Measurements from ENCODE around the gene RGMA.

Gene RGMA

DNA sequence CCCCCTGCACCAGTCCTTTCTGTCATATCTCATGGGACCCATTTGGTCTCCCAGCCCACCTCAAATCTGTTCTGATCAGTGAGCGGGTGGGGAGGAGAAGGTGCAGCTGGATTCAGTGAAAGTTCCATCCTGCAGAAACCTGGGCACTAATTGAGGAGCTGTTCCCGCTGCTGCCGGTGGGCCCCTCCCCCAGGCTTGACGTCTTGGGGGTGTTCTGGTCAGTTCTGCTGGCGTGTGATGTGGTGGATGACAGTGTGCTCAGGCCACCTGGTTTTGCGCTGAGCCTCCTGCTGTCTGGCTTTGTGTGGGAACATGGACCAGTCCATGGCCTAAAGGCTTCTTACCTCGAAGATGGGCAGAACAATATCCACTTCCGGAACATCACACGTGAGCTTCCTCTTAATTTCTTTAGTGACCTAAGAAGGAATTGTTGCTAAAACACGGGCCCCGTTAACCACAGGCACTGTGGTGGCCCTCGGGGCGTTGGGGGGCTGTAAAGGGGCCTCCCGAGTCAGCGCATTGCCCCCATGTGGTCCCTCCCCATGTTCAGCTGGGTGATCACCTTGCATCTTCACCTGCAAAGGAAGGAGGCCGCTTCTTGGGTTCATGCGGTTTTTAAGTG, 59.7 kb downstream of the RGMA start:
- ChIA-PET CTCF (interaction anchor here (0.6 to 6.8 kb wide), 17 partner anchors 11 to 1947 kb away, joined by 3 to 73 read pairs (median 4); partner anchors contain the start of gene RGMA), POLR2A (interaction anchor here (0.8 kb wide), 1 partner anchor 218 kb away, joined by 3 read pairs; no protein-coding TSS in a partner anchor)
- no peak for TF ChIP-seq LEF1 (IDR thresholded peaks at IDR 0.05; ENCODE audit: borderline replicate concordance)
- no peak for TF ChIP-seq FOXM1 (IDR thresholded peaks at IDR 0.05; ENCODE audit: borderline replicate concordance)
- no peak for TF ChIP-seq SUZ12 (IDR thresholded peaks at IDR 0.05)
- TF ChIP-seq SP1 (IDR thresholded peaks at IDR 0.05) = no peak
- no peak for TF ChIP-seq TARDBP (IDR thresholded peaks at IDR 0.05)
- TF ChIP-seq NFRKB (IDR thresholded peaks at IDR 0.05) = no peak
- no peak for TF ChIP-seq HDGF (IDR thresholded peaks at IDR 0.05; ENCODE audit: borderline replicate concordance)
- TF ChIP-seq FOXK2 (IDR thresholded peaks at IDR 0.05) = no peak
- TF ChIP-seq FOXA1 (IDR thresholded peaks at IDR 0.05) = no peak
- TF ChIP-seq CTBP1 (IDR thresholded peaks at IDR 0.05; ENCODE audit: borderline replicate concordance) = no peak
- TF ChIP-seq, protein P1, sequence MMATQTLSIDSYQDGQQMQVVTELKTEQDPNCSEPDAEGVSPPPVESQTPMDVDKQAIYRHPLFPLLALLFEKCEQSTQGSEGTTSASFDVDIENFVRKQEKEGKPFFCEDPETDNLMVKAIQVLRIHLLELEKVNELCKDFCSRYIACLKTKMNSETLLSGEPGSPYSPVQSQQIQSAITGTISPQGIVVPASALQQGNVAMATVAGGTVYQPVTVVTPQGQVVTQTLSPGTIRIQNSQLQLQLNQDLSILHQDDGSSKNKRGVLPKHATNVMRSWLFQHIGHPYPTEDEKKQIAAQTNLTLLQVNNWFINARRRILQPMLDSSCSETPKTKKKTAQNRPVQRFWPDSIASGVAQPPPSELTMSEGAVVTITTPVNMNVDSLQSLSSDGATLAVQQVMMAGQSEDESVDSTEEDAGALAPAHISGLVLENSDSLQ (IDR thresholded peaks at IDR 0.05) = no peak
- no peak for TF ChIP-seq ZNF384 (IDR thresholded peaks at IDR 0.05)
- no peak for DNase-seq (ENCODE audit: extremely low spot score)

DNA sequence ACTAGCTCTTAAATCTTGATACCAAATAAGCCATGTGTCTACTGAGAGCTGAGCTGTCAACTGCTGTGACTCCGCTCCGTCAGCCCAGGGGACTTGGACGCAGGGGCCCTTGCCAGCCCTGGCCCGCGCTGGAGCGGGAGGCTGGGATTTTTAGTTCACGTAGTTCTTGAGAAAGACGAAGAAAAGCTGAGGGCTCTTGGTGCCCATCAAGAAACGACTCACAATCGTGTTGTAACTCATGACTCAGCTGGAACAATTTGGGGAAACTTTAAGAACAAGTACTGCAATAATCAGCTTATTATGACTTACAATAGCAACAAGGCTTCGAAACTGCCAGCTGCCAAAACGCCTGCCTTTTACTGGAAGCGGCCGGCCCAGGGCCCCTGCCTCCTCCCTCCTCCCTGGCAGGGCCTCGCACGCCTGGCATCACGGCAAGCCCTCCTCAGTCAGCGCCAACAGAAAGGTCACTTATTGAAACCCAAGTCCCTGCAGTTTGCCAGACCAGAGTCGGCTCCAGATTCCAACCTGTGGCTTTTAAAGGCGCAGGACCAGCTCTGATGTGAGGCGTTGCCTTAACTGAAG, 60.3 kb downstream of the RGMA start:
- DNase-seq (ENCODE audit: extremely low spot score) = no peak
- POLR2A ChIA-PET = interaction anchor here (0.8 kb wide), 1 partner anchor 217 kb away, joined by 3 read pairs; no protein-coding TSS in a partner anchor
- no peak for TF ChIP-seq TARDBP (IDR thresholded peaks at IDR 0.05)
- no peak for TF ChIP-seq FOXA1 (IDR thresholded peaks at IDR 0.05)
- no peak for TF ChIP-seq LEF1 (IDR thresholded peaks at IDR 0.05; ENCODE audit: borderline replicate concordance)
- TF ChIP-seq CTBP1 (IDR thresholded peaks at IDR 0.05; ENCODE audit: borderline replicate concordance) = no peak
- no peak for TF ChIP-seq SP1 (IDR thresholded peaks at IDR 0.05)
- no peak for TF ChIP-seq FOXK2 (IDR thresholded peaks at IDR 0.05)
- no peak for TF ChIP-seq ELF4 (IDR thresholded peaks at IDR 0.05)
- no peak for TF ChIP-seq FOXM1 (IDR thresholded peaks at IDR 0.05; ENCODE audit: borderline replicate concordance)
- TF ChIP-seq ARNT (IDR thresholded peaks at IDR 0.05) = no peak
- no peak for TF ChIP-seq SUZ12 (IDR thresholded peaks at IDR 0.05)
- no peak for TF ChIP-seq NFRKB (IDR thresholded peaks at IDR 0.05)
- TF ChIP-seq ZNF384 (IDR thresholded peaks at IDR 0.05) = no peak
- TF ChIP-seq, protein P1 (IDR thresholded peaks at IDR 0.05) = no peak
- TF ChIP-seq BHLHE40 (IDR thresholded peaks at IDR 0.05; ENCODE audit: borderline replicate concordance) = no peak
- CTCF ChIA-PET = interaction anchor here (0.5 to 6.8 kb wide), 12 partner anchors 10 to 1947 kb away, joined by 3 to 73 read pairs (median 4); partner anchors contain the start of gene RGMA

DNA sequence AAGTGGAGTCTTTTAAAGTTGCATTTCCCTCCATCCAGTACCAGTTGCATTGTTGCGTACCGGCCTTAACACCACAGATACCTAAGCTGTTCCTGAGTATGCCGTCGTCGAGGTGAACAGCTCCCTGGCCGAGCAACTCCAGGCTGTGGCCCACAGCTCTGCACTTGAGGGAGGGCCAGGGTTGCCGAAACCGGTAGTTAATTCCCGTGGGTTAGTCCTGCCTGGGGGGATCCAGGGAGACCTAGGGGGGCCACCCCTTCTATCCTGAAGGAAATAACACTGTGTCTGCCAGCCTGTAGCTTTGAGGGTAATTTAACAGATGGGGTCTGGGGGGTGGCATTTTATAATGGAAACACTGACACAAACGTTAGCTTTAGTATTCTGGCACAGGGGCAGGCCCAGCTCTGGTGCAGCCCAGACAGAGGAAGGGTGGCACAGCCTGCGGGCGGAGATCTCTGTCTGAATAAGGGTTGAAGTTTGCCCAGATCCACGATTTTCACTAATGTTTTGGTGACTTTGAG, 60.8 kb downstream of the RGMA start:
- TF ChIP-seq ZNF384 (IDR thresholded peaks at IDR 0.05) (no peak), ELF4 (IDR thresholded peaks at IDR 0.05) (no peak), LEF1 (IDR thresholded peaks at IDR 0.05; ENCODE audit: borderline replicate concordance) (no peak)
- CTCF ChIA-PET = interaction anchor here (0.5 to 6.8 kb wide), 7 partner anchors 17 to 1091 kb away, joined by 3 to 73 read pairs (median 3); partner anchors contain the start of gene RGMA
- no peak for DNase-seq (ENCODE audit: extremely low spot score)
- POLR2A ChIA-PET = interaction anchor here (0.8 kb wide), 1 partner anchor 217 kb away, joined by 3 read pairs; no protein-coding TSS in a partner anchor

DNA sequence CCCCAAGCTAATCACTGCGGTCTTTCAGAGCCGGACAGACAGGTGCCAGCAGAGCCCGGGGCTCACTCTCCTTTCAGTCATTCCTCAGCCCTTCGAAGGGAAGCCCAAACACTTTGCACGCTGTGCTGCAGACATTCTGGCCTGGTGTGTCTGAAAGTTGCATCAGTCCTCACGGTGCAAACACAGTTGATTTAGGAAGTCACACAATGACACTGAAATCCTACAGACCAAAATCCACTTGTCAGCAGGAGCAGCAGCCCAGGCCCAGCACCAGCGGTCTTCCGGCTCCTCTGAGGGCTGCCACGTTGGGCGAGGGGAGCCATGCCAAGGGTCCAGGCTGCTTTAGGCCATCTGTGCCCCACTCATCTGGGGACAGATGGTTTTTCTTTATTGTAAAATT, 61.6 kb downstream of the RGMA start:
- TF ChIP-seq ELF4 (IDR thresholded peaks at IDR 0.05) (no peak), ZNF384 (IDR thresholded peaks at IDR 0.05) (no peak), FOXM1 (IDR thresholded peaks at IDR 0.05; ENCODE audit: borderline replicate concordance) (no peak), FOXA1 (IDR thresholded peaks at IDR 0.05) (no peak), SUZ12 (IDR thresholded peaks at IDR 0.05) (no peak), ARNT (IDR thresholded peaks at IDR 0.05) (no peak), L3MBTL2 (conservative IDR thresholded peaks at IDR 0.05) (no peak), BHLHE40 (IDR thresholded peaks at IDR 0.05; ENCODE audit: borderline replicate concordance) (no peak)
- TF ChIP-seq, protein P1 (IDR thresholded peaks at IDR 0.05) = no peak
- no peak for DNase-seq (ENCODE audit: extremely low spot score)
- CTCF ChIA-PET = interaction anchor here (2.1 to 6.8 kb wide), 2 partner anchors 61 to 1092 kb away, joined by 9 to 73 read pairs; partner anchors contain the start of gene RGMA
- POLR2A ChIA-PET = no interaction called here

DNA sequence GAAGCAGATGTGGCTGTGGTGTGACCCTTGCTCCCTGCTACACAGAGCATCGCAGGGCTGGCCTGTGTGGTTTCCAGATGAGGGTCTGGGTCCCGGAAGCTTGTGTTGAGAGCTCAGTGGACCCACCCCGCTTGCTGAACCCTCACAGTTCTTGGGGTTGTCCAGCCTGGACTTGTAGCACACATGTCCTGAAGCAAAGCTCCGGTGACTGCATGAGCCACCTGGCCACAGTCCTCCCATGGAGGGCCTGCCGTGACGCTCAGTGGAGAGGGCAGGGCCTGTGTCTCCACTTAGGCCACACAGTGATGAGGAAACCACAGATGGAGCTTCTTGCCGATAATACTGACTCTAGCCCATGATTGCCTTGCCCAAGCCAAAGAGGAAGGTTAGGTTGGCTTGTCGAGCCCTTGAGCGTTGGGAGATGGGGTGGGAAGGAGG, 62.6 kb downstream of the RGMA start:
- DNase-seq (ENCODE audit: extremely low spot score) = no peak
- POLR2A ChIA-PET = interaction anchor here (1.0 kb wide), 1 partner anchor 46 kb away, joined by 3 read pairs; no protein-coding TSS in a partner anchor
- TF ChIP-seq FOXM1 (IDR thresholded peaks at IDR 0.05; ENCODE audit: borderline replicate concordance) (no peak), HDGF (IDR thresholded peaks at IDR 0.05; ENCODE audit: borderline replicate concordance) (no peak), ZNF384 (IDR thresholded peaks at IDR 0.05) (no peak)
- CTCF ChIA-PET = interaction anchor here (1.2 kb wide), 1 partner anchor 1093 kb away, joined by 5 read pairs; no protein-coding TSS in a partner anchor

DNA sequence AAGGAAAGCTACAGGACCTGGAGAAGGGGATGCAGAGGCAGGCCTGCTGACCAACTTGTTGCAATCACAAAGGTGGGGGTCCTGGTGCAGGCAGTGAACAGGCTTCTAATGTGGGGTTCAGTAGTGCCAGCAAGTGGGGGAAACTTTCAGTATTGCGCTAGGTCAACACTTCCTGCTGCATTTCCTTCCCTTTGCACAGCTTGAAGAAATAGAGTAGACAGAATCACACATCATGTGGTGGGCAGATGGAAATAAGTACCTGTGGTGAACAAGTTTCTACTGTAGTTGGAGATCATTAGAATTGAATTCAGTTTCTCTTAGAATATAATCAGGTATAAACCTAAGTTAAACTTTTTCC, 63.4 kb downstream of the RGMA start:
- no peak for TF ChIP-seq NFRKB (IDR thresholded peaks at IDR 0.05)
- no peak for TF ChIP-seq L3MBTL2 (conservative IDR thresholded peaks at IDR 0.05)
- TF ChIP-seq BHLHE40 (IDR thresholded peaks at IDR 0.05; ENCODE audit: borderline replicate concordance) = no peak
- ChIA-PET CTCF (interaction anchor here (1.2 kb wide), 1 partner anchor 1094 kb away, joined by 5 read pairs; no protein-coding TSS in a partner anchor), POLR2A (interaction anchor here (1.0 kb wide), 1 partner anchor 47 kb away, joined by 3 read pairs; no protein-coding TSS in a partner anchor)
- DNase-seq (ENCODE audit: extremely low spot score) = no peak

All from HEK293T (cell line).